GM12874 (cell line): ENCODE data around the gene TMEM130.

Experiments used
- CTCF ChIP-seq: IDR thresholded peaks from 2 replicates; pipeline ENCODE4 v1.5.1; 2011; ENCODE audit warnings: low read depth, mild to moderate bottlenecking, control low read depth, low read length, moderate library complexity; ENCODE audit not compliant: insufficient read depth

Gene TMEM130

GRCh38 chr7:98869597-98870120, at the start of gene TMEM130:
Gene TMEM130, minus strand, starts transcription at chr7:98870014. Its CDS starts 153 bp downstream, at chr7:98869861.
- TF ChIP-seq CTCF, result no peak

GRCh38 chr7:98917331-98917730, 47.5 kb upstream of the TMEM130 start:
- no peak for TF ChIP-seq CTCF

- no peak for TF ChIP-seq CTCF
These were observed 43.8 kb upstream of the TMEM130 start for GRCh38 chr7:98913612-98914011.

- TF ChIP-seq CTCF, result no peak
These were observed 43.2 kb upstream of the TMEM130 start for GRCh38 chr7:98913026-98913425.

- TF ChIP-seq CTCF, result no peak
These were observed 42.1 kb upstream of the TMEM130 start for GRCh38 chr7:98911916-98912315.

- no peak for TF ChIP-seq CTCF
These were observed 40.6 kb upstream of the TMEM130 start for GRCh38 chr7:98910427-98910826.

GRCh38 chr7:98909487-98909886, 39.7 kb upstream of the TMEM130 start:
- no peak for TF ChIP-seq CTCF
